ENCODE data around the gene DCST1.

DNA sequence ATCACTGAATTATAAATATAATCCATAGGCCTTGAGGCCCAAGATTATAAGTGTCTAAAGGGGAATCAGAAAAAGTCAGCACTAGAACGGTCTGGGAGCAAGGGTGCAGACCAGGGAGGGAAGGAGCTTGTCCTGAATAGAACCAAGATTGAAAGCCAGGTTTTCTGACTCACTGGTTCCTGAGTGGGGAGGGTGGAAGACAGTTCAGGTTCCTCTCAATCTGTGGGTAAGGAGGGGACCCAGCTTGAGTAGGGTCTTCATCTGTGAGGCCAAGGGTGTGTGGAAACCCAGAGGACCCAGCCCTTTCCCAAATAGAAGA, 39.4 kb upstream of the DCST1 start:
- no peak for TF ChIP-seq TAF1 (IDR thresholded peaks at IDR 0.05; ENCODE audit: low read depth, low read length)
- TF ChIP-seq ASH2L (IDR thresholded peaks at IDR 0.05; ENCODE audit: low read length): no peak
- TF ChIP-seq, protein P1, sequence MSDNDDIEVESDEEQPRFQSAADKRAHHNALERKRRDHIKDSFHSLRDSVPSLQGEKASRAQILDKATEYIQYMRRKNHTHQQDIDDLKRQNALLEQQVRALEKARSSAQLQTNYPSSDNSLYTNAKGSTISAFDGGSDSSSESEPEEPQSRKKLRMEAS (IDR thresholded peaks at IDR 0.05): no peak
- TF ChIP-seq POLR2A (IDR thresholded peaks at IDR 0.05; ENCODE audit: control extremely low read depth in 1 of 2, low read depth in 2 of 2, low read length in 2 of 2): no peak
- TF ChIP-seq, protein P2, sequence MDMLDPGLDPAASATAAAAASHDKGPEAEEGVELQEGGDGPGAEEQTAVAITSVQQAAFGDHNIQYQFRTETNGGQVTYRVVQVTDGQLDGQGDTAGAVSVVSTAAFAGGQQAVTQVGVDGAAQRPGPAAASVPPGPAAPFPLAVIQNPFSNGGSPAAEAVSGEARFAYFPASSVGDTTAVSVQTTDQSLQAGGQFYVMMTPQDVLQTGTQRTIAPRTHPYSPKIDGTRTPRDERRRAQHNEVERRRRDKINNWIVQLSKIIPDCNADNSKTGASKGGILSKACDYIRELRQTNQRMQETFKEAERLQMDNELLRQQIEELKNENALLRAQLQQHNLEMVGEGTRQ (IDR thresholded peaks at IDR 0.05; ENCODE audit: low read length): no peak
- TF ChIP-seq SIN3A (conservative IDR thresholded peaks at IDR 0.05 in 1 of 2, IDR thresholded peaks at IDR 0.05 in 1 of 2; ENCODE audit: low read depth in 1 of 2, low read length in 2 of 2): no peak
- TF ChIP-seq SUZ12 (IDR thresholded peaks at IDR 0.05; ENCODE audit: low read length): no peak
